K562 (cell line): ENCODE results near the gene TMEM170A. TPM values are rescaled to one million over a fixed set of nuclear protein-coding genes. Genes with fewer than 3 reads are reported as not detected.

ENCODE experiments used
- CBFB ChIP-seq: sonication (generic); formaldehyde crosslinking; IDR thresholded peaks from 2 replicates; pipeline ENCODE4 v1.4.0; 2020; ENCODE audit warnings: mild to moderate bottlenecking, missing genetic modification reagents
- CTBP1 ChIP-seq: fragments of 450-650 bp; IDR thresholded peaks from 2 replicates; pipeline ENCODE4 v1.6.1; 2016; ENCODE audit warnings: borderline replicate concordance
- CXXC5 ChIP-seq: fragments of 250-450 bp; sonication (Bioruptor Pico); IDR thresholded peaks from 2 replicates; pipeline ENCODE4 v1.8.0; 2022; ENCODE audit warnings: inconsistent platforms, mild to moderate bottlenecking, moderate library complexity
- EP400 ChIP-seq: fragments of 450-650 bp; IDR thresholded peaks from 2 replicates; pipeline ENCODE4 v1.6.1; 2017; ENCODE audit warnings: antibody characterized with exemption, mild to moderate bottlenecking, moderate library complexity
- FOXJ2 ChIP-seq: fragments of 200-800 bp; sonication (Bioruptor generic); IDR thresholded peaks from 2 replicates; pipeline ENCODE4 v1.6.1; 2016; ENCODE audit warnings: missing genetic modification characterization, missing compliant biosample characterization
- HDAC6 ChIP-seq: IDR thresholded peaks from 2 replicates; pipeline ENCODE4 v1.6.1; 2012; ENCODE audit warnings: low read depth, mild to moderate bottlenecking, control low read depth, inconsistent platforms, low read length, moderate library complexity
- HMG20B ChIP-seq: fragments of 250-450 bp; sonication (Bioruptor Pico); IDR thresholded peaks from 2 replicates; pipeline ENCODE4 v1.5.0; 2021; ENCODE audit warnings: mild to moderate bottlenecking
- MEF2A ChIP-seq: IDR thresholded peaks from 2 replicates; pipeline ENCODE4 v1.6.1; 2011; ENCODE audit warnings: low read depth, mild to moderate bottlenecking, low read length, moderate library complexity; ENCODE audit not compliant: control insufficient read depth
- MLLT1 ChIP-seq, 2 experiments: fragments of 450-650 bp; IDR thresholded peaks; 2 replicates each; pipeline ENCODE4 v1.6.1; 2016
- NFIC ChIP-seq: fragments of 450-650 bp; IDR thresholded peaks from 2 replicates; pipeline ENCODE4 v1.6.1; 2017; ENCODE audit warnings: mild to moderate bottlenecking, inconsistent platforms
- PCBP2 ChIP-seq: fragments of 200-400 bp; formaldehyde crosslinking; IDR thresholded peaks from 2 replicates; pipeline ENCODE4 v1.6.1; 2018; ENCODE audit warnings: low read length, low read depth, mild to moderate bottlenecking, moderate library complexity; ENCODE audit not compliant: poor library complexity, severe bottlenecking
- RUNX1 ChIP-seq: sonication (generic); IDR thresholded peaks from 2 replicates; pipeline ENCODE4 v1.6.1; 2016; ENCODE audit warnings: antibody characterized with exemption, low read depth
- TAL1 ChIP-seq: fragments of 450-650 bp; IDR thresholded peaks from 2 replicates; pipeline ENCODE4 v1.6.1; 2016; ENCODE audit warnings: mild to moderate bottlenecking
- ZBTB5 ChIP-seq: fragments of 450-650 bp; IDR thresholded peaks from 2 replicates; pipeline ENCODE4 v1.6.1; 2017; ENCODE audit warnings: antibody characterized with exemption
- ZNF124 ChIP-seq: sonication (generic); formaldehyde crosslinking; IDR thresholded peaks from 2 replicates; pipeline ENCODE4 v1.8.1; 2022; ENCODE audit warnings: missing genetic modification reagents
- ZNF407 ChIP-seq: fragments of 450-650 bp; IDR thresholded peaks from 2 replicates; pipeline ENCODE4 v1.6.1; 2016; ENCODE audit warnings: low read depth
- ZNF507 ChIP-seq: conservative IDR thresholded peaks from 2 replicates; pipeline ENCODE4 v1.6.1; 2017; ENCODE audit warnings: missing genetic modification characterization, missing compliant biosample characterization
- ZNF695 ChIP-seq: fragments of 450-650 bp; formaldehyde crosslinking; IDR thresholded peaks from 2 replicates; pipeline ENCODE4 v1.4.0; 2020; ENCODE audit warnings: mild to moderate bottlenecking, moderate library complexity
- polyA plus RNA-seq, 8 experiments: library from polyadenylated mRNA; depleted of rRNA in 4 of 8; stranded (reverse) in 5 of 8; unstranded in 3 of 8; fragments of >200 nt; fragmentation: Nextera tagmentation in 2 of 8; fragmentation: Illumina TruSeq in 1 of 8; extraction: Ambion mirVana in 2 of 8; extraction: Trizol in 1 of 8; gene quantifications; 2 replicates each; pipeline versions ENCODE4 v1.2.1 to v1.2.3, GENCODE V29; 2011 to 2014; ENCODE audit warnings: inconsistent platforms in 1 of 8, missing spikeins in 1 of 8
- total RNA-seq, 7 experiments: library from RNA; depleted of rRNA in 6 of 7; stranded (reverse); fragments of >200 nt in 6 of 7; fragmentation: Illumina TruSeq in 2 of 7; extraction: Trizol in 2 of 7; gene quantifications; 2 replicates each; pipeline versions ENCODE4 v1.2.1 to v1.2.3, GENCODE V29; 2011 to 2021; ENCODE audit warnings: low replicate concordance in 1 of 7

Gene TMEM170A
- total and polyA plus RNA-seq, 9 of the 15 experiments (the other 6 are each of a cell fraction or from before 2014, with no cell fraction given): 6.1 to 30.2 (median 15.0) TPM

GRCh38 chr16:75433732-75434413 is 30.6 kb downstream of the TMEM170A start (continued):
- TF ChIP-seq ZNF407 (no peak), CTBP1 (0 out of 2 replicates have a peak, but pooled peaks have one; percentile 32), MEF2A (no peak), PCBP2 (no peak), ZNF695 (CRISPR knock-in tag) (no peak), NFIC (peak; percentile 79), FOXJ2 (no peak; the same call in 1 of the 2 replicates), TAL1 (0 out of 2 replicates have a peak, but pooled peaks have one; percentile 14), HMG20B (CRISPR knock-in tag) (no peak), CBFB (no peak), HDAC6 (no peak), CXXC5 (CRISPR knock-in tag) (no peak; the same call in 1 of the 2 replicates), ZNF507 (no peak), ZBTB5 (no peak), RUNX1 (no peak), EP400 (peak; percentile 83), ZNF124 (CRISPR knock-in tag) (no peak), MLLT1 (IDR thresholded peaks at IDR 0.05) (no peak)
